ENCODE data around the gene MYH1.

- TF ChIP-seq, protein P1, sequence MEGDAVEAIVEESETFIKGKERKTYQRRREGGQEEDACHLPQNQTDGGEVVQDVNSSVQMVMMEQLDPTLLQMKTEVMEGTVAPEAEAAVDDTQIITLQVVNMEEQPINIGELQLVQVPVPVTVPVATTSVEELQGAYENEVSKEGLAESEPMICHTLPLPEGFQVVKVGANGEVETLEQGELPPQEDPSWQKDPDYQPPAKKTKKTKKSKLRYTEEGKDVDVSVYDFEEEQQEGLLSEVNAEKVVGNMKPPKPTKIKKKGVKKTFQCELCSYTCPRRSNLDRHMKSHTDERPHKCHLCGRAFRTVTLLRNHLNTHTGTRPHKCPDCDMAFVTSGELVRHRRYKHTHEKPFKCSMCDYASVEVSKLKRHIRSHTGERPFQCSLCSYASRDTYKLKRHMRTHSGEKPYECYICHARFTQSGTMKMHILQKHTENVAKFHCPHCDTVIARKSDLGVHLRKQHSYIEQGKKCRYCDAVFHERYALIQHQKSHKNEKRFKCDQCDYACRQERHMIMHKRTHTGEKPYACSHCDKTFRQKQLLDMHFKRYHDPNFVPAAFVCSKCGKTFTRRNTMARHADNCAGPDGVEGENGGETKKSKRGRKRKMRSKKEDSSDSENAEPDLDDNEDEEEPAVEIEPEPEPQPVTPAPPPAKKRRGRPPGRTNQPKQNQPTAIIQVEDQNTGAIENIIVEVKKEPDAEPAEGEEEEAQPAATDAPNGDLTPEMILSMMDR (IDR thresholded peaks at IDR 0.05; ENCODE audit: insufficient read depth, low read length), result no peak
- TF ChIP-seq SPI1 (IDR thresholded peaks at IDR 0.05; ENCODE audit: borderline replicate concordance, low read depth), result no peak
These were observed 4.9 kb downstream of the MYH1 start for GRCh38 chr17:10513299-10514067.
